Lower leg skin (tissue), 4 donors: ENCODE results near the gene NSFL1C. TPM values are rescaled to one million over a fixed set of nuclear protein-coding genes. Genes with fewer than 3 reads are reported as not detected.
"Not testable (repeated sequence)": the region's sequence is repeated elsewhere in the genome, so short reads cannot be mapped to it uniquely, and the experiment has no call there.

Experiments used
- DNase-seq, 2 donors: peaks; one replicate each; pipeline ENCODE4 v3.0.0-alpha.2; 2019; ENCODE audit warnings: low spot score in 2 of 2
- H3K4me3 ChIP-seq: fragments of 200-600 bp; sonication (generic); 2 replicates; pipeline ENCODE4 v1.5.1; 2017; ENCODE audit warnings: mild to moderate bottlenecking, low read depth; ENCODE audit not compliant: poor library complexity, severe bottlenecking
- POLR2A ChIP-seq, 2 donors: fragments of 450-650 bp; IDR thresholded peaks; one replicate each; pipeline ENCODE4 v1.6.1; 2016 to 2017; ENCODE audit warnings: antibody characterized with exemption in 2 of 2, mild to moderate bottlenecking in 1 of 2, moderate library complexity in 1 of 2
- WGBS, 2 donors: methylation state at CpG; one replicate each; pipeline ENCODE4 v1.1.5; 2018; 5-methylcytosine and 5-hydroxymethylcytosine counted together
- intact Hi-C: fragments of 100-400 bp; cut with DNase I; formaldehyde crosslinking; loops from one replicate; pipeline ENCODE4 v1.15.0; 2023; ENCODE audit warnings: low total_unique reads
- total RNA-seq, 4 donors: library from RNA; depleted of rRNA; stranded (reverse); fragments of >200 nt; gene quantifications; one replicate each; pipeline ENCODE4 v1.1.0, GENCODE V29; 2016
- TF ChIP-seq, protein P1 (sequence below), 3 donors: fragments of 450-650 bp; IDR thresholded peaks; one replicate each; pipeline ENCODE4 v1.5.1; 2016; ENCODE audit warnings: antibody characterized with exemption in 3 of 3, mild to moderate bottlenecking in 3 of 3, moderate library complexity in 2 of 3

Gene NSFL1C
- total RNA-seq, 4 donors from 2014 or later = 56.9 to 76.2 (median 63.5) TPM

GRCh38 chr20:1505871-1506270 lies 39.2 kb upstream of the NSFL1C start:
- DNase-seq = no peak
- WGBS, 2 donors = 86 to 100% methylated on average over 1 of the region's 1 CpG
- H3K4me3 ChIP-seq = no peak overlapping the region
- intact Hi-C loops = loop anchor here (10.0 kb wide), 1 partner anchor 191 kb away; no protein-coding TSS in a partner anchor
- TF ChIP-seq, protein P1, sequence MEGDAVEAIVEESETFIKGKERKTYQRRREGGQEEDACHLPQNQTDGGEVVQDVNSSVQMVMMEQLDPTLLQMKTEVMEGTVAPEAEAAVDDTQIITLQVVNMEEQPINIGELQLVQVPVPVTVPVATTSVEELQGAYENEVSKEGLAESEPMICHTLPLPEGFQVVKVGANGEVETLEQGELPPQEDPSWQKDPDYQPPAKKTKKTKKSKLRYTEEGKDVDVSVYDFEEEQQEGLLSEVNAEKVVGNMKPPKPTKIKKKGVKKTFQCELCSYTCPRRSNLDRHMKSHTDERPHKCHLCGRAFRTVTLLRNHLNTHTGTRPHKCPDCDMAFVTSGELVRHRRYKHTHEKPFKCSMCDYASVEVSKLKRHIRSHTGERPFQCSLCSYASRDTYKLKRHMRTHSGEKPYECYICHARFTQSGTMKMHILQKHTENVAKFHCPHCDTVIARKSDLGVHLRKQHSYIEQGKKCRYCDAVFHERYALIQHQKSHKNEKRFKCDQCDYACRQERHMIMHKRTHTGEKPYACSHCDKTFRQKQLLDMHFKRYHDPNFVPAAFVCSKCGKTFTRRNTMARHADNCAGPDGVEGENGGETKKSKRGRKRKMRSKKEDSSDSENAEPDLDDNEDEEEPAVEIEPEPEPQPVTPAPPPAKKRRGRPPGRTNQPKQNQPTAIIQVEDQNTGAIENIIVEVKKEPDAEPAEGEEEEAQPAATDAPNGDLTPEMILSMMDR (IDR thresholded peaks at IDR 0.05) = no peak
- TF ChIP-seq POLR2A (IDR thresholded peaks at IDR 0.05) = no peak

- intact Hi-C loops = loop anchor here (10.0 kb wide), 1 partner anchor 191 kb away; no protein-coding TSS in a partner anchor
- WGBS, 2 donors = 68 to 70% methylated on average over 3 of the region's 3 CpGs
- no peak for DNase-seq
- H3K4me3 ChIP-seq = no peak overlapping the region
- TF ChIP-seq, protein P1 (IDR thresholded peaks at IDR 0.05) = no peak
- TF ChIP-seq POLR2A (IDR thresholded peaks at IDR 0.05) = no peak
These were observed 38.7 kb upstream of the NSFL1C start for GRCh38 chr20:1505361-1505760.

DNA sequence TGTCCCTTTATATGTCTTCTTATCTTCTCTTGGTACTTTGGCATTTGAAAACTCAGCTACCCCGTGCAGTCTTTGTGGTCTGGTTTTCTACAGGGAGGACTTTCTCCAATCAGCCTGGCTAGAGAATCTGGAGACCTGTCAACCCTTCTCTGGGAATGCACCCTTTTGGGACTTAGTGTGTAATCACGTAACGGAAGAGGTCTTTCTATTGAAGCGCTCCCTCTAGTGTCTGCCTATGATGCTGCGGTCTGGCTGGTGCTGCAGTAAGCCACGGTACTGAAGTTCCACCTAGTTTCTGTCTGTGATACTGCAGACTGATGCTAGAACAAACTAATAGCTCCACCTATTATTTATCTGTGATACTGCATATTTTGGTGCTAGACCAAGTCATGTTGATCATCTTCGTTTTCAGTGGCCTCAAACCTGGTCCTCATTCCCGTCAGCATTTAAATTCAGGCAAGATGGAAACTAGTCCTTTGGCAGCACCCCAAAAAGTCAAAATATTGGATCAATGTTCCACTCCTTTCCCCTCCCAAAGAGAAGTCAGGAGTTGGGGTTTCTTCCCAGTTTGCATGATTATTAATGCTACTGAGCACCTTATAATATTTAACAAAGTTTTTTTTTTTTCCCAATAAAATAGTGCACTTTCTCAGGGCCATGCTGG lies 37.0 kb upstream of the NSFL1C start:
- intact Hi-C loops = loop anchor here (10.0 kb wide), 1 partner anchor 189 kb away; no protein-coding TSS in a partner anchor
- WGBS, 2 donors = 1 to 3% methylated on average over 8 of the region's 8 CpGs
- peak in 1 of 2 donors; percentile 80 for DNase-seq
- TF ChIP-seq, protein P1 (IDR thresholded peaks at IDR 0.05) = peak in 1 of 3 donors; percentile 87
- no peak for TF ChIP-seq POLR2A (IDR thresholded peaks at IDR 0.05)
- H3K4me3 ChIP-seq = no peak overlapping the region

GRCh38 chr20:1500496-1500895 lies 33.8 kb upstream of the NSFL1C start:
- TF ChIP-seq, protein P1 (IDR thresholded peaks at IDR 0.05) = no peak
- TF ChIP-seq POLR2A (IDR thresholded peaks at IDR 0.05) = no peak
- DNase-seq = no peak
- no peak overlapping the region for H3K4me3 ChIP-seq
- intact Hi-C loops = loop anchor here (10.0 kb wide), 1 partner anchor 186 kb away; no protein-coding TSS in a partner anchor
- WGBS, 2 donors = 28 to 44% methylated on average over 3 of the region's 3 CpGs

DNA sequence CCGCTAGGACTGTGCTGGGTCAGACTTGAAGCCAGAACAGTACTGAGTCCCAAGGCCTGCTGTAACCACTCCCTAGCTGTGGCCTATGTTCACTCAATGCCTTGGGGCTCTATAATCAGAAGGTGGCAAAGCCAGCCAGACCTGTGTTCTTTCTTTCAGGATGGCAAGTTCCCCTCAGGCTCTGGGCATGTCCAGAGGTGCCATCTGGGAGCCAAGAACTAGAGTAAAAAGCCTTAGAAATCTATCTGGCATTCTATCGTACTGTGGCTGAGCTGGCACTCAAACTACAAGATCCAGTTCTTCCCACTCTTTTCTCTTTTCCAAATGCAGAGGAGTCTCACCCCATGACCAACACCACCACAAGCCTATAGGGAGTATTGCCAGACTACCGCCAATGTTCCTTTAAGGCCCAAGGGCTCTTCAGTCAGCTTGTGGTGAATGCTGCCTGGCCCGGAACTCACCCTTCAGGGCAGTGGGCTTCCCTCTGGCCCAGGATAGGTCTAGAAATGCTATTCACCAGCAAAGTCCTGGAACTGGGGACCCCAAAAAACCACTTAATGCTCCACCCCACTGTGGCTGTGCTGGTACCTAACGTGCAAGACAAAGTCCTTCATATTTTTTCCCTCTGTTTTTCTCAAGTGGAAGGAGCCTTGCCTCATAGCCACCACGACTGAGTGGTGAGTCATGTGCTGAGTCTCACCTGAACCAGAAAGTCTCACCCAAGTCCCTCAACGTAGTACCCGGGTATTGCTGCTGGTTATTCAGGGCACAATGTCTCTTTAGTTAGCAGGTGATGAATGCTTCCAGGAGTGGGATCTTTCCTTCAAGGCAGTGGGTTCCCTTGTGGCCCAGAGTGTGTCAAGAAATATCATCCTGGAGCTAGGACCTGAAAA lies 33.1 kb upstream of the NSFL1C start:
- intact Hi-C loops = loop anchor here (10.0 kb wide), 1 partner anchor 185 kb away; no protein-coding TSS in a partner anchor
- WGBS, 2 donors = 39 to 60% methylated on average over 8 of the region's 8 CpGs
- H3K4me3 ChIP-seq = no peak overlapping the region
- peak in 1 of 2 donors; percentile 50 for DNase-seq
- TF ChIP-seq, protein P1 (IDR thresholded peaks at IDR 0.05) = no peak
- no peak for TF ChIP-seq POLR2A (IDR thresholded peaks at IDR 0.05)

GRCh38 chr20:1497371-1497770 lies 30.7 kb upstream of the NSFL1C start:
- 59 to 73% methylated on average over 5 of the region's 5 CpGs for WGBS, 2 donors
- DNase-seq, H3K4me3 ChIP-seq, intact Hi-C loops: not testable (repeated sequence)
